AG09309 (cell line): ENCODE results near the gene GHRH.

Experiments
- DNase-seq: peaks from one replicate; pipeline ENCODE4 v3.0.0-alpha.2; 2010; ENCODE audit warnings: low read depth
- H3K4me3 ChIP-seq: 2 replicates; pipeline ENCODE4 v1.5.1; 2011; ENCODE audit warnings: mild to moderate bottlenecking, low read depth, low read length, moderate library complexity; ENCODE audit not compliant: control insufficient read depth
- TF ChIP-seq, protein P1 (sequence below): IDR thresholded peaks from 2 replicates; pipeline ENCODE4 v1.5.1; 2011; ENCODE audit warnings: mild to moderate bottlenecking, low read depth, low read length, inconsistent platforms; ENCODE audit not compliant: insufficient read depth, control insufficient read depth; ENCODE audit errors: missing control alignments

Gene GHRH

DNA sequence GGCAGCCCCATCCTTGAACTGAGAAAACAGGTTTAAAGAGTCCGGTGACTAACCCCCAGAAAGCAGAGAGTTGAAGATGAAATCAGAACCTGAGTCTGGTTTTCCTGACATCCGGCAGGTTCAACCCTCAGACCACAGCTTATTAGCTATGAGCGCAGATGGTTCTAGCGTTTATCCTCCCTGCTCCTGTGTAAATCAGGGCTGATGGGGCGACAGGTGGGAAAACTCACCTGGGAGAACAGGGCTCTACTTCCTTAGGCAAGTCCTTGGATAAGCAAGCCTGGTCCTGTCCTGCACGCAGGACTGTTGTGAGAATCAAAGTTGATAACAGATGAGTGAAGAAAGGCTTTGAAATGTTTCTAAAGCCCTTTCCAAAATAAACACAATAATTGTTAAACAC is 31.4 kb downstream of the GHRH start:
- TF ChIP-seq, protein P1, sequence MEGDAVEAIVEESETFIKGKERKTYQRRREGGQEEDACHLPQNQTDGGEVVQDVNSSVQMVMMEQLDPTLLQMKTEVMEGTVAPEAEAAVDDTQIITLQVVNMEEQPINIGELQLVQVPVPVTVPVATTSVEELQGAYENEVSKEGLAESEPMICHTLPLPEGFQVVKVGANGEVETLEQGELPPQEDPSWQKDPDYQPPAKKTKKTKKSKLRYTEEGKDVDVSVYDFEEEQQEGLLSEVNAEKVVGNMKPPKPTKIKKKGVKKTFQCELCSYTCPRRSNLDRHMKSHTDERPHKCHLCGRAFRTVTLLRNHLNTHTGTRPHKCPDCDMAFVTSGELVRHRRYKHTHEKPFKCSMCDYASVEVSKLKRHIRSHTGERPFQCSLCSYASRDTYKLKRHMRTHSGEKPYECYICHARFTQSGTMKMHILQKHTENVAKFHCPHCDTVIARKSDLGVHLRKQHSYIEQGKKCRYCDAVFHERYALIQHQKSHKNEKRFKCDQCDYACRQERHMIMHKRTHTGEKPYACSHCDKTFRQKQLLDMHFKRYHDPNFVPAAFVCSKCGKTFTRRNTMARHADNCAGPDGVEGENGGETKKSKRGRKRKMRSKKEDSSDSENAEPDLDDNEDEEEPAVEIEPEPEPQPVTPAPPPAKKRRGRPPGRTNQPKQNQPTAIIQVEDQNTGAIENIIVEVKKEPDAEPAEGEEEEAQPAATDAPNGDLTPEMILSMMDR, result no peak
- DNase-seq, result no peak
- no peak overlapping the region for H3K4me3 ChIP-seq

- H3K4me3 ChIP-seq, result no peak overlapping the region
- TF ChIP-seq, protein P1, result no peak
- no peak for DNase-seq
Observed at GRCh38 chr20:37229357-37229756, 32.3 kb downstream of the GHRH start.

- H3K4me3 ChIP-seq, result no peak overlapping the region
- DNase-seq, result no peak
- TF ChIP-seq, protein P1, result no peak
Observed at GRCh38 chr20:37228656-37229055, 33.0 kb downstream of the GHRH start.

- no peak overlapping the region for H3K4me3 ChIP-seq
- DNase-seq, result no peak
- TF ChIP-seq, protein P1, result no peak
Observed at GRCh38 chr20:37228082-37228481, 33.5 kb downstream of the GHRH start.

DNA sequence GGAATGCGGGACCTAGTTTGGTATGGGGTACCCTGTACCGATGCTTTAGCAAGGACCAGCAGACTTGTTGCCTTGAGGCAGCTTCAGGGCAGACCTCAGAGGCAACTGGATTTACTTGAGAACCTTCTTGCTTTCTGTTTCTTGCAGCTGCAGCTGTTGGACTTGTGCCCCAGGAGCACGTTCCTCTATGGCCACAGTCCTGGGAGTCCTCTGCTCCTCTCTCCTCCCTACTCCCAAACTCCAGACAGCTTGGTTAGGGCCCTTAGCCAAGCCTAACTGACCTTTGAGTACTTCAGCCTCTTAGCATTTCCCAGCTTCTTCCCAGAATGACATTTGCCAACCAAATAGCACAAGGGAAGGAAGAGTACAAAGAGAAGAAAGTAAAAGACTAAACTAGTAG is 34.7 kb downstream of the GHRH start:
- no peak for DNase-seq
- no peak overlapping the region for H3K4me3 ChIP-seq
- TF ChIP-seq, protein P1, result no peak

DNA sequence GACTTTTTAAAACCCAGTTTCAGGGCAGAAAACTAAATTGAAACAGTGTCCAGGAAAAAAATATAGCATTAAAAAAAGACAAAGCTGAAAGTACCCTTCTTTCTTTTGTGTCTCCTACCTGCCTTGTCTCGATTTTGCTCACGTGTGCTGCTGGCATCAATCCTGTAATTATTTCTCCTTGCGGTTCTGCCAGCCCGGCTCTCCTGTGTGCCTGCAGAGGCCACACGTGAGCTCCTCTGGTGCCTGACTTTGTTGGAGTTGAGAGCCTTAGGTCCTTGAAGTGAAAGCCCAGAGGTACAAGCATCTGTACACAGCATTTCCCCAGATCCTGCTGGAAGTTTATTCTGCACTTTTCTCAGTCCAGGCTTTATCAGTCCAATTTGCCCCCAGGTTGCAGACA is 36.5 kb downstream of the GHRH start:
- no peak overlapping the region for H3K4me3 ChIP-seq
- no peak for DNase-seq
- TF ChIP-seq, protein P1, result no peak

DNA sequence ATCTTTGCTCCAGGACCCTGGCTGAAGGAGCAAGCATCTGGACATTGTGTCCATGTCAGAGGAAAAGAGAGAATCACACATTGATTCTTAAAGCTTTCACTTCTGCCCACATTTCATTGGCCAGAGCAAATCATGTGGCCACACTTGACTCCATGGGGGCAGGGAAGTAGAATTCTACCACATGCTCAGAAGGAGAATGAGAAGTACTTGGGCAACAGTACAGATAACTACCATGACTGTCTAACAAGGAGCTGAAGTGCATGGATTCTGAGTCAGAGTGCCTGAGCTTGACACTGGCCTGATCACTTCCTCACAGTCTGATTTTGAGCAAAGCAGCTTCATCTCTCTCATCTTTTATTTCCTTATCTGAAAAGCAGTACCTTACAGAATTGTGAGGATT is 38.6 kb downstream of the GHRH start:
- peak; percentile 79 for DNase-seq
- TF ChIP-seq, protein P1, result no peak
- H3K4me3 ChIP-seq, result no peak overlapping the region
